Activated gamma-delta T cell treated with anti-CD3 and anti-CD28 coated beads, Interleukin-2, amount 50 U/mL, for 16 hours (primary cell): ENCODE measurements around the gene FBXL16.
"Not testable (repeated sequence)": the region's sequence is repeated elsewhere in the genome, so short reads cannot be mapped to it uniquely, and the experiment has no call there.

Experiments used
- DNase-seq: peaks from one replicate; pipeline ENCODE4 v3.0.0-alpha.2; 2020; ENCODE audit warnings: low read depth

The FBXL16 gene

DNA sequence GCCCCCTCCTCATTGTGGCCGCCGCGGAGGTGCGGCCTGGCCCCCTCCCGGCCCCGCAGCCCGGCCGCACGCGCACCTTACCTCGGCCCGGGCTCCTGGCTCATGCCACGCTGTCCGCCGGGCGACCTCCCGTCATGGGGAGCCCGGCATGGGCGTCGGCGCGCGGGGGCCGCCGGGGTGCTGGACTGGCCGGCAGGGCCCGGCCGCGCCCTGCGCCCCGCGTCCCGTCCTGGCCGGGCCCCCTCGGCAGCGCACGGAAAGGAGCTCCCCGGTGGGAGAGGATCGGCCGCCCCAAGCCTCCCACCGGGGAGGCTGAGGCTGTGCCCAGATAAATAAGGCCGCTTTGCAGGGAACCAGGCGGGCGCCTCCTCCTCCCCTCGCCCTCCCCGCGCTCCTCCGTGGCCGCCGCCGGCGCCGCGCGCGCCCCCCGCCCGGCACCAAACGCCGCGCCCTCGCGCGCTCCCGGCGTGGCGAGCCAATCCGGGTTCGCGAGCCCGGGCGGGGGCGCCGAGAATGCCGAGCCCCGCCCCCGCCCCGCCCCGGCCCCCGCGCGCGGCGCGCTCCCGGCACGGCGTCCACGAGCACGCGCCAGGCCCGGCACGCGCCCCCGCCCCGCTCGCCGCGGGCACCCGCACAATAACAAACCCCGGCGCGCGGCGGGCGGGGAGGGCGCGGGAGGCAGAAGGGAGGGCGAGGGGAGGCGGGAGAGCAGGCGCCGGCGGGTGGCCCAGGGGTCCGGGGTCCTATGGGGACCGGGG is at the start of gene FBXL16:
Gene FBXL16 (minus strand): TSS at position 371 of the 758 bp plus-strand sequence. CDS start 8,396 bp downstream, outside the sequence.
- no peak for DNase-seq

GRCh38 chr16:754656-755055 is 49.1 kb upstream of the FBXL16 start:
- DNase-seq = no peak

DNA sequence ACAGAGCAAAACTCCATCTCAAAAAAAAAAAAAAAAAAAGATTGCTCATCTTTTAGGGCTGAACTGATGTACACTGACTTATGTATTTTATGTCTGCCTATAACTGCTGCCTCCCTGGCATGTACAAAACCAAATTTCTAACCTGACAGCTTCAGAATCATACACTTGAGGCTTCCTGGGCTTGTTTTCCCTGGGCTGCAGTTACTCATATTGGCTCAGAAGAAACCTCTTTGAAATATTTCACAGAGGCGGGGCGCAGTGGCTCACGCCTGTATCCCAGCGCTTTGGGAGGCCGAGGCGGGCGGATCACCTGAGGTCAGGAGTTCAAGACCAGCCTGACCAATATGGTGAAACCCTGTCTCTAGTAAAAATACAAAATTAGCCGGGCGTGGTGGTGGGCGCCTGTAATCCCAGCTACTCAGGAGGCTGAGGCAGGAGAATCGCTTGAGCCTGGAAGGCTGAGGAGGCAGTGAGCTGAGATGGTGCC is 48.6 kb upstream of the FBXL16 start:
- not testable (repeated sequence) for DNase-seq

DNA sequence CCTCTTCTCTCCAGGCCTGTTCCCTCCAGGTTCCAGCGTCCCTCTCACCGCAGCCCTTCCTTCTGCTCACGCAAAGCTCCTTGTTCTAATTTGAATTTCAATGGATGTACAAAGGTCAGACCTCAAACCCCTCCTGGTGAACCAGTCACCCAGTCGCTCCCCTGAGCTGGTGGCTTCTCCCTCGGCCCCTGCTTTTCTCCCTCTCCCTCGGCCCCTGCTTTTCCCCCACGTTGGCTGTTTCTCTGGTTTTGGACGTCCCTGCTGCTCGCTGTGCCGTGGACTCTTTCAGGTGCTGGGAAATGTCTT is 46.4 kb upstream of the FBXL16 start:
- no peak for DNase-seq

GRCh38 chr16:751152-752006 is 45.8 kb upstream of the FBXL16 start:
- no peak for DNase-seq

GRCh38 chr16:750485-750884 is 44.9 kb upstream of the FBXL16 start:
- no peak for DNase-seq

DNA sequence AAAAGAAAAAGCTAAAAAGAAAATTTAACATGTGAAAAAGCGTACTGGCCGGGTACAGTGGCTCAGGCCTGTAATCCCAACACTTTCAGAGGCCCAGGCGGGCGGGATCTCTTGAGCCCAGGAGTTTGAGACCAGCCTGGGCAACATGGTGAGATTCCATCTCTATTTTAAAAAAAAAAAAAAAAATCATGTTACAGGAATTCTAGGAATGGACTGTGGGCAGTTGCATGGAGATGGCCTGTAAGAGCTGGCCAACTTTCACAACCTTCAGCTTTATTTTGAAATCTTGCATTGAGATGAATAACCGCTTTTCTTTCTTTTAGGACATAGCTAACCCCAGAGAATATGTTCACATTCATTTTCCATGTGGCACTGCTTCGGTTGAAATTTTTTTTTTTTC is 43.4 kb upstream of the FBXL16 start:
- no peak for DNase-seq

- DNase-seq = no peak
Observed at GRCh38 chr16:747978-748746, 42.6 kb upstream of the FBXL16 start.

DNA sequence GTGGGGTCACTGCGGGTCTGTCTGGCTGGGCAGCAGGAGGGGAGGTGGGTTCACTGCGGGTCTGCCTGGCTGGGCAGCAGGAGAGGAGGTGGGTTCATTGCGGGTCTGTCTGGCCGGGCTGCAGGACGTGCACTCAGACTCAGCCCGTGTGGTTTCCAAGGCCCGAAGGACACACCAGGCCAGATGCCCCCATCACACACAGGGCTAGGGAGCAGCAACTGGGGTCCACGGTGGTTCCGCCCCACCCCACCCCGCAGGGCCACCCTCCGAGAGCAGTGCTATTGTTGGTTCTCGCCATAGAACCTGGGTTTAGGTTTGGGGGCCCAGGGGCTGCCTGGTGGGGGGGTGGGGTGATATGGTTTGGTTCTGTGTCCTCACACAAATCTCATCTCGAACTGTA is 41.0 kb upstream of the FBXL16 start:
- no peak for DNase-seq

- DNase-seq = no peak
Observed at GRCh38 chr16:745739-746138, 40.1 kb upstream of the FBXL16 start.

DNA sequence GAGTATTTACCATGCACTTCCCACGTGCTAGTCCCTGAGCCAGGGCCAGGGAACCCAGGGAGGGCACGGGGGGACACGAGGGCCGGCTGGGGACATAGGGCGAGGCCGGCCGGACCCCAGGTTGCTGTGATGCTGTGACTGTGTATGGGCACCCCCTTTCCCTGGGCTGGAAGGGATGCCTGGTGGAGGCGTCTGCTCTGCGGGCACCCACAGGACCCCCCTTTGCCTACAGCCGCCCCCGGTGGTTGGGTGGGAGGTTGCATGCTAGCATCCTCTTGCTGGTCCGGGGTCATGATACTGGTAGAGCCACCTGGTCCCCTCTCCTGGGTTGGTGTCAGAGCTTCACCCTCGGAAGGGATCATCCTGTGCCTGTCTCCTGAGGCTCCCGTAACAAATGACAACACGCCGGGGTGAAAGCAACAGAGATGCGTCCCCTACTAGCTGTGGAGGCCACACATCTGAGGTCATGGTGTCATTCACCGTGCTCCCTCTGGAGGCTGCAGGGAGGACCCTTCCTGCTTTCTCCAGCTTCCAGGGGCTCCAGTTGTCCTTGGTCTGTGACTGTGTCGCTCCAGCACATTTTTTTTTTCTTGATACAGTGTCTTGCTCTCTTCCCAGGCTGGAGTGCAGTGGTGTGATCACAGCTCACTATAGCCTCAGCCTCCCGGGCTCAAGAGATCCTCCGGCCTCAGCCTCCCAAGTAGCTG is 38.3 kb upstream of the FBXL16 start:
- no peak for DNase-seq

GRCh38 chr16:742894-743293 is 37.3 kb upstream of the FBXL16 start:
- DNase-seq = not testable (repeated sequence)

GRCh38 chr16:741986-742629 is 36.5 kb upstream of the FBXL16 start:
- DNase-seq = no peak

- peak; percentile 83 for DNase-seq
Observed at GRCh38 chr16:740764-741505, 35.3 kb upstream of the FBXL16 start, which contains the start of gene CIAO3. TSS of gene CIAO3 (minus strand) at chr16:740997. CDS start at chr16:740985, 12 bp downstream.

- no peak for DNase-seq
Observed at GRCh38 chr16:740459-740763, 34.8 kb upstream of the FBXL16 start.

- no peak for DNase-seq
Observed at GRCh38 chr16:739560-740458, 34.2 kb upstream of the FBXL16 start.

GRCh38 chr16:736936-737481 is 31.4 kb upstream of the FBXL16 start:
- DNase-seq = no peak

- no peak for DNase-seq
Observed at GRCh38 chr16:735982-736453, 30.4 kb upstream of the FBXL16 start.
